ENCODE results near the gene GDF11. TPM values are rescaled to one million over a fixed set of nuclear protein-coding genes. Genes with fewer than 3 reads are reported as not detected.

GDF11 gene
- total RNA-seq, 2 experiments from 2014 or later, result 4.2 TPM

- CTCF ChIA-PET, result interaction anchor here (0.6 to 5.4 kb wide), 11 partner anchors 14 to 282 kb away, joined by 3 to 36 read pairs (median 5); partner anchors contain the start of genes ORMDL2 and SARNP
- H3K9me3 Mint-ChIP-seq, result no peaks in the 10 kb centered on the region
- intact Hi-C loops (cut with micrococcal nuclease), result no loop called here
- H3K27me3 Mint-ChIP-seq (ENCODE audit: low read depth), result no peaks in the 10 kb centered on the region
- H3K27ac Mint-ChIP-seq, result peak overlapping the region; percentile 59
- H3K36me3 Mint-ChIP-seq (ENCODE audit: low read depth), result peaks cover 36% of the 10 kb centered on the region
- H3K4me1 Mint-ChIP-seq (ENCODE audit: low read depth), result peaks cover 3% of the 10 kb centered on the region
- H3K4me3 Mint-ChIP-seq, result no peak overlapping the region
- DNase-seq, result no peak
Measured at GRCh38 chr12:55795950-55796349, 53.0 kb downstream of the GDF11 start.

GRCh38 chr12:55797068-55797467, 54.1 kb downstream of the GDF11 start:
- H3K27ac Mint-ChIP-seq, result no peak overlapping the region
- peaks cover 35% of the 10 kb centered on the region for H3K36me3 Mint-ChIP-seq (ENCODE audit: low read depth)
- H3K27me3 Mint-ChIP-seq (ENCODE audit: low read depth), result no peaks in the 10 kb centered on the region
- CTCF ChIA-PET, result interaction anchor here (0.6 to 5.4 kb wide), 9 partner anchors 23 to 66 kb away, joined by 3 to 36 read pairs (median 4); no protein-coding TSS in a partner anchor
- DNase-seq, result no peak
- peaks cover 3% of the 10 kb centered on the region for H3K4me1 Mint-ChIP-seq (ENCODE audit: low read depth)
- no peak overlapping the region for H3K4me3 Mint-ChIP-seq
- intact Hi-C loops (cut with micrococcal nuclease), result loop anchor here (1.0 kb wide), 1 partner anchor 54 kb away; the partner anchor contains the start of gene GDF11
- no peaks in the 10 kb centered on the region for H3K9me3 Mint-ChIP-seq

GRCh38 chr12:55797550-55797949, 54.6 kb downstream of the GDF11 start:
- peak overlapping the region; percentile 30 for H3K27ac Mint-ChIP-seq
- no peak for DNase-seq

More at GRCh38 chr12:55797550-55797949, 54.6 kb downstream of the GDF11 start:
- CTCF ChIA-PET, result interaction anchor here (1.6 to 5.4 kb wide), 4 partner anchors 25 to 59 kb away, joined by 3 to 36 read pairs (median 6); no protein-coding TSS in a partner anchor
- no peak overlapping the region for H3K4me3 Mint-ChIP-seq
- peaks cover 34% of the 10 kb centered on the region for H3K36me3 Mint-ChIP-seq (ENCODE audit: low read depth)
- intact Hi-C loops (cut with micrococcal nuclease), result loop anchor here (1.0 kb wide), 1 partner anchor 54 kb away; the partner anchor contains the start of gene GDF11
- H3K27me3 Mint-ChIP-seq (ENCODE audit: low read depth), result no peaks in the 10 kb centered on the region
- no peaks in the 10 kb centered on the region for H3K9me3 Mint-ChIP-seq
- peaks cover 3% of the 10 kb centered on the region for H3K4me1 Mint-ChIP-seq (ENCODE audit: low read depth)

Other genes starting within 250 kb of the GDF11 start
- not detected for gene OR6C4, start 193.5 kb upstream of the GDF11 start, total RNA-seq
- gene OR2AP1, start 170.7 kb upstream of the GDF11 start, total RNA-seq, result not detected
- gene OR10P1, start 106.2 kb upstream of the GDF11 start, total RNA-seq, result not detected
- gene ITGA7, start 35.2 kb upstream of the GDF11 start, total RNA-seq, result 1 to 10 TPM; 3.9 to 4.8 TPM
- gene BLOC1S1, start 27.1 kb upstream of the GDF11 start, total RNA-seq, result 100 to 1,000 TPM; 118 to 124 TPM
- 1 to 10 TPM; 2.1 to 2.6 TPM for gene RDH5, start 22.7 kb upstream of the GDF11 start, total RNA-seq
- gene CD63, start 14.1 kb upstream of the GDF11 start, total RNA-seq, result 10 to 100 TPM; 62.3 to 73.6 TPM
- 100 to 1,000 TPM; 100 to 101 TPM for gene SARNP, start 74.6 kb downstream of the GDF11 start, total RNA-seq
- gene ORMDL2, start 74.9 kb downstream of the GDF11 start, total RNA-seq, result 10 to 100 TPM; 23.8 to 26.4 TPM
- gene DNAJC14, start 86.5 kb downstream of the GDF11 start, total RNA-seq, result 10 to 100 TPM; 19.7 to 21.9 TPM
- under 1 TPM in 1 of 2 experiments, not detected in 1; 0.10 TPM for gene MMP19, start 99.8 kb downstream of the GDF11 start, total RNA-seq
- gene PYM1, start 184.8 kb downstream of the GDF11 start, total RNA-seq, result 10 to 100 TPM; 18.8 to 19.3 TPM
- gene DGKA, start 188.0 kb downstream of the GDF11 start, total RNA-seq, result 100 to 1,000 TPM; 285 to 331 TPM
- gene PMEL, start 222.9 kb downstream of the GDF11 start, total RNA-seq, result 1 to 10 TPM; 1.2 to 1.5 TPM
- gene CDK2, start 223.7 kb downstream of the GDF11 start, total RNA-seq, result 100 to 1,000 TPM; 121 to 126 TPM
- gene RAB5B, start 231.0 kb downstream of the GDF11 start, total RNA-seq, result 10 to 100 TPM; 33.2 to 35.7 TPM

Measured in activated naive CD4-positive, alpha-beta T cell treated with anti-CD3 and anti-CD28 coated beads for 36 hours (primary cell).